H7 (cell line): ENCODE data around the gene ARMC9. TPM values are rescaled to one million over a fixed set of nuclear protein-coding genes. Genes with fewer than 3 reads are reported as not detected.
"Not testable (repeated sequence)": the region's sequence is repeated elsewhere in the genome, so short reads cannot be mapped to it uniquely, and the experiment has no call there.

Experiments used
- DNase-seq: peaks from one replicate; pipeline ENCODE4 v3.0.0; 2012
- H3K27me3 ChIP-seq: 2 replicates; pipeline ENCODE4 v1.6.0; 2011; ENCODE audit warnings: mild to moderate bottlenecking, low read length; ENCODE audit not compliant: control insufficient read depth, insufficient read depth
- H3K36me3 ChIP-seq: replicated peaks from 2 replicates; pipeline ENCODE4 v1.5.1; 2011; ENCODE audit warnings: low read length; ENCODE audit not compliant: control insufficient read depth, insufficient read depth
- H3K4me3 ChIP-seq: 2 replicates; pipeline ENCODE4 v1.5.1; 2011; ENCODE audit warnings: low read depth, mild to moderate bottlenecking, control low read depth, low read length, moderate library complexity; ENCODE audit not compliant: insufficient read depth
- total RNA-seq: library from RNA; depleted of rRNA; stranded (reverse); fragments of >200 nt; shearing (Covaris generic); gene quantifications from 2 replicates; pipeline ENCODE4 v1.2.3, GENCODE V29; 2014

The ARMC9 gene
- total RNA-seq, 1 experiment from 2014 or later = 33.6 TPM

GRCh38 chr2:231172025-231172424, 26.4 kb upstream of the ARMC9 start:
- Histone ChIP-seq H3K27me3 (no peaks in the 10 kb centered on the region), H3K4me3 (no peak overlapping the region), H3K36me3 (peaks cover 14% of the 10 kb centered on the region)
- no peak for DNase-seq

- Histone ChIP-seq H3K4me3 (no peak overlapping the region), H3K27me3 (no peaks in the 10 kb centered on the region), H3K36me3 (peaks cover 14% of the 10 kb centered on the region)
- DNase-seq = no peak
Observed at GRCh38 chr2:231174211-231174651, 24.2 kb upstream of the ARMC9 start.

- no peak for DNase-seq
- H3K4me3 ChIP-seq = no peak overlapping the region
- H3K27me3 ChIP-seq = no peaks in the 10 kb centered on the region
- H3K36me3 ChIP-seq = peaks cover 9% of the 10 kb centered on the region
Observed at GRCh38 chr2:231176066-231176465, 22.4 kb upstream of the ARMC9 start.

GRCh38 chr2:231177156-231178025, 21.0 kb upstream of the ARMC9 start:
- Histone ChIP-seq H3K4me3 (no peak overlapping the region), H3K36me3 (peaks cover 2% of the 10 kb centered on the region), H3K27me3 (no peaks in the 10 kb centered on the region)
- no peak for DNase-seq

- DNase-seq, H3K27me3 ChIP-seq, H3K36me3 ChIP-seq, H3K4me3 ChIP-seq: not testable (repeated sequence)
Observed at GRCh38 chr2:231178805-231179204, 19.6 kb upstream of the ARMC9 start.

- Histone ChIP-seq H3K4me3 (no peak overlapping the region), H3K27me3 (no peaks in the 10 kb centered on the region), H3K36me3 (no peaks in the 10 kb centered on the region)
- DNase-seq = no peak
Observed at GRCh38 chr2:231181860-231182512, 16.4 kb upstream of the ARMC9 start.

GRCh38 chr2:231182513-231182899, 15.9 kb upstream of the ARMC9 start:
- peak; percentile 55 for DNase-seq
- Histone ChIP-seq H3K36me3 (no peaks in the 10 kb centered on the region), H3K4me3 (no peak overlapping the region), H3K27me3 (no peaks in the 10 kb centered on the region)

GRCh38 chr2:231183851-231184250, 14.6 kb upstream of the ARMC9 start:
- no peak overlapping the region for H3K4me3 ChIP-seq
- H3K36me3 ChIP-seq = no peaks in the 10 kb centered on the region
- H3K27me3 ChIP-seq = no peaks in the 10 kb centered on the region
- no peak for DNase-seq

- Histone ChIP-seq H3K27me3 (no peaks in the 10 kb centered on the region), H3K36me3 (no peaks in the 10 kb centered on the region), H3K4me3 (no peak overlapping the region)
- DNase-seq = no peak
Observed at GRCh38 chr2:231184319-231184718, 14.1 kb upstream of the ARMC9 start.

- H3K4me3 ChIP-seq = no peak overlapping the region
- DNase-seq = no peak
- no peaks in the 10 kb centered on the region for H3K27me3 ChIP-seq
- H3K36me3 ChIP-seq = no peaks in the 10 kb centered on the region
Observed at GRCh38 chr2:231185050-231185725, 13.2 kb upstream of the ARMC9 start.

GRCh38 chr2:231185886-231186285, 12.5 kb upstream of the ARMC9 start:
- Histone ChIP-seq H3K36me3 (no peaks in the 10 kb centered on the region), H3K4me3 (no peak overlapping the region), H3K27me3 (no peaks in the 10 kb centered on the region)
- no peak for DNase-seq

GRCh38 chr2:231186325-231186724, 12.1 kb upstream of the ARMC9 start:
- Histone ChIP-seq H3K36me3 (no peaks in the 10 kb centered on the region), H3K27me3 (no peaks in the 10 kb centered on the region), H3K4me3 (no peak overlapping the region)
- DNase-seq = no peak

- no peak for DNase-seq
- Histone ChIP-seq H3K4me3 (no peak overlapping the region), H3K36me3 (no peaks in the 10 kb centered on the region), H3K27me3 (no peaks in the 10 kb centered on the region)
Observed at GRCh38 chr2:231187736-231188505, 10.5 kb upstream of the ARMC9 start.

GRCh38 chr2:231188506-231189170, 9.8 kb upstream of the ARMC9 start:
- DNase-seq = no peak
- no peaks in the 10 kb centered on the region for H3K27me3 ChIP-seq
- no peak overlapping the region for H3K4me3 ChIP-seq
- no peaks in the 10 kb centered on the region for H3K36me3 ChIP-seq
